Esophagus squamous epithelium (tissue), 4 donors: ENCODE measurements around the gene SFRP5.

Experiments
- CTCF ChIP-seq, 6 experiments: fragments of 450-650 bp in 4 of 6; fragments of 200-600 bp in 2 of 6; sonication (generic) in 2 of 6; IDR thresholded peaks; one replicate each; pipeline ENCODE4 v1.5.1; 2016 to 2019; ENCODE audit warnings: antibody characterized with exemption in 6 of 6, mild to moderate bottlenecking in 4 of 6, moderate library complexity in 4 of 6
- POLR2A ChIP-seq, 4 donors: fragments of 450-650 bp; IDR thresholded peaks; one replicate each; pipeline ENCODE4 v1.6.1; 2017; ENCODE audit warnings: antibody characterized with exemption in 4 of 4, mild to moderate bottlenecking in 4 of 4, moderate library complexity in 3 of 4

GRCh38 chr10:97732052-97732359, 39.8 kb downstream of the SFRP5 start:
- TF ChIP-seq CTCF (IDR thresholded peaks at IDR 0.05) (no peak), POLR2A (IDR thresholded peaks at IDR 0.05) (no peak)
